ENCODE results near the gene ITGAV.

ITGAV gene

DNA sequence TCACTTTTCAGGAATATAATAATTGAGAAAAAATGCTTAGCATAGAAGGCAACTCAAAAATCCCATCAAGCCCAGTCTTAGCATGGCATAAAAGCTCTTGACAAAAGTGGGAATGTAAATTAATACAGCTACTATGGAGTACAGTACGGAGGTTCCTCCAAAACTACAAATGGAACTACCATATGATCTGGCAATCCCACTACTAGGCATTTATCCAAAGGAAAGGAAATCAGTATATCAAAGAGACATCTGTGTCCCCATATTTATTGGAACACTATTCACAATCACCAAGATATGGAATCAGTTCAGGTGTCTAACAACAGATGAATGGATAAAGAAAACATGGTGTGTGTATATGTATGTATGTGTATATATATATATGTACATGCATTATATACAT lies 28.8 kb downstream of the ITGAV start:
- Histone ChIP-seq H4K20me1 (ENCODE audit: insufficient read depth, low read length) (no peaks in the 10 kb centered on the region), H3K9ac (ENCODE audit: low read length) (no peak overlapping the region), H3K36me3 (replicated peaks; ENCODE audit: low read depth, low read length) (peaks cover under 1% of the 10 kb centered on the region), H3K27ac (ENCODE audit: low read length) (no peak overlapping the region), H3K9me3 (ENCODE audit: insufficient read depth, low read length) (no peaks in the 10 kb centered on the region), H2AFZ (ENCODE audit: low read depth, low read length) (no peak overlapping the region), H3K79me2 (ENCODE audit: low read length) (no peaks in the 10 kb centered on the region), H3K4me2 (ENCODE audit: low read length) (no peak overlapping the region), H3K27me3 (ENCODE audit: low read depth, low read length) (no peaks in the 10 kb centered on the region), H3K4me1 (ENCODE audit: low read length) (no peaks in the 10 kb centered on the region), H3K4me3 (ENCODE audit: low read length) (no peak overlapping the region)
- no peak for TF ChIP-seq EZH2phosphoT487 (IDR thresholded peaks at IDR 0.05; ENCODE audit: low read depth)
- TF ChIP-seq, protein P1, sequence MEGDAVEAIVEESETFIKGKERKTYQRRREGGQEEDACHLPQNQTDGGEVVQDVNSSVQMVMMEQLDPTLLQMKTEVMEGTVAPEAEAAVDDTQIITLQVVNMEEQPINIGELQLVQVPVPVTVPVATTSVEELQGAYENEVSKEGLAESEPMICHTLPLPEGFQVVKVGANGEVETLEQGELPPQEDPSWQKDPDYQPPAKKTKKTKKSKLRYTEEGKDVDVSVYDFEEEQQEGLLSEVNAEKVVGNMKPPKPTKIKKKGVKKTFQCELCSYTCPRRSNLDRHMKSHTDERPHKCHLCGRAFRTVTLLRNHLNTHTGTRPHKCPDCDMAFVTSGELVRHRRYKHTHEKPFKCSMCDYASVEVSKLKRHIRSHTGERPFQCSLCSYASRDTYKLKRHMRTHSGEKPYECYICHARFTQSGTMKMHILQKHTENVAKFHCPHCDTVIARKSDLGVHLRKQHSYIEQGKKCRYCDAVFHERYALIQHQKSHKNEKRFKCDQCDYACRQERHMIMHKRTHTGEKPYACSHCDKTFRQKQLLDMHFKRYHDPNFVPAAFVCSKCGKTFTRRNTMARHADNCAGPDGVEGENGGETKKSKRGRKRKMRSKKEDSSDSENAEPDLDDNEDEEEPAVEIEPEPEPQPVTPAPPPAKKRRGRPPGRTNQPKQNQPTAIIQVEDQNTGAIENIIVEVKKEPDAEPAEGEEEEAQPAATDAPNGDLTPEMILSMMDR (IDR thresholded peaks at IDR 0.05; ENCODE audit: low read depth, low read length), result no peak

DNA sequence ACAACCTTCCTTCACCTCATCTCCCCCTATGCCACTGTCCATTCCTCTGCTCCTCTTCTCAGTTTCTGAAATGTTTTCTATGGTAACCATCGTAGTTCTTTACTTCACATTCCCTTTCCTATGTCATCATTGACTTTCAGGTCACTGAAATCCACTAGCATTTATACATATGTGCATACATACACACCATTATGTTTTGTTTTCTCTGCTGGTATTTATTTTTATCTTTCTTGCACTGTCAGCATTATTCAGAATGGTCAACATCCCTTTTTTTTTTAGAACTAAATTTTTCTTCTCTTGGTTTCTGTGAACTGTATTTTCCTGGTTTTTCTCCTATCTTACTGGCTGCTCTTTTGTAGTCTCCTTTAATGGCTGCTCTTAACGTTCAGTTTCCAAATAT lies 33.2 kb downstream of the ITGAV start:
- no peaks in the 10 kb centered on the region for H4K20me1 ChIP-seq (ENCODE audit: insufficient read depth, low read length)
- TF ChIP-seq, protein P1 (IDR thresholded peaks at IDR 0.05; ENCODE audit: low read depth, low read length), result no peak
- no peak for TF ChIP-seq EZH2phosphoT487 (IDR thresholded peaks at IDR 0.05; ENCODE audit: low read depth)
- H3K4me1 ChIP-seq (ENCODE audit: low read length), result no peaks in the 10 kb centered on the region
- no peak overlapping the region for H3K27ac ChIP-seq (ENCODE audit: low read length)
- H3K79me2 ChIP-seq (ENCODE audit: low read length), result no peaks in the 10 kb centered on the region
- H3K27me3 ChIP-seq (ENCODE audit: low read depth, low read length), result no peaks in the 10 kb centered on the region
- peaks cover 2% of the 10 kb centered on the region for H3K36me3 ChIP-seq (replicated peaks; ENCODE audit: low read depth, low read length)
- no peak overlapping the region for H3K4me2 ChIP-seq (ENCODE audit: low read length)
- no peak overlapping the region for H2AFZ ChIP-seq (ENCODE audit: low read depth, low read length)
- no peak overlapping the region for H3K9ac ChIP-seq (ENCODE audit: low read length)
- no peaks in the 10 kb centered on the region for H3K9me3 ChIP-seq (ENCODE audit: insufficient read depth, low read length)
- H3K4me3 ChIP-seq (ENCODE audit: low read length), result no peak overlapping the region

DNA sequence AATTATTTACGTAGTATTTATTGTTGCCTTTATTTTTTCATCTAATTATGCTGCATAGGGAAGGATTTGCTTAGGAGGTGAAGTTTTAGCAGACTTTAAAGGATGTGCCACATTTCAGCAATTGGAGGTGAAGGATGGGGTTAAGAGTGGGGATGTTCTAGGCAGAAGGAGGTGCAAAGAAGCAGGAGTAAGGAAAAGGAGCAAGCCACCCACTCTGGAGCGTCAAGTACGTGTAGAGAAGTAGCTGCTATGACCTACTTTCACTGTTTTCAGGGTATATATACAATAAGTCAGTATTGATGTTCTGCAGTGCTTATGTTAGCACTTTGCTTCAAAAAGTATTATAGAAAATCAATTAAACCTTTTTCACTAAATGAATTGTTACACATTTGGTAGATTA lies 34.4 kb downstream of the ITGAV start:
- Histone ChIP-seq H3K9ac (ENCODE audit: low read length) (no peak overlapping the region), H3K36me3 (replicated peaks; ENCODE audit: low read depth, low read length) (peaks cover 2% of the 10 kb centered on the region), H3K4me1 (ENCODE audit: low read length) (no peaks in the 10 kb centered on the region), H4K20me1 (ENCODE audit: insufficient read depth, low read length) (no peaks in the 10 kb centered on the region), H3K27ac (ENCODE audit: low read length) (no peak overlapping the region), H2AFZ (ENCODE audit: low read depth, low read length) (no peak overlapping the region), H3K4me2 (ENCODE audit: low read length) (no peak overlapping the region), H3K79me2 (ENCODE audit: low read length) (no peaks in the 10 kb centered on the region), H3K9me3 (ENCODE audit: insufficient read depth, low read length) (no peaks in the 10 kb centered on the region), H3K27me3 (ENCODE audit: low read depth, low read length) (no peaks in the 10 kb centered on the region), H3K4me3 (ENCODE audit: low read length) (no peak overlapping the region)
- no peak for TF ChIP-seq EZH2phosphoT487 (IDR thresholded peaks at IDR 0.05; ENCODE audit: low read depth)

DNA sequence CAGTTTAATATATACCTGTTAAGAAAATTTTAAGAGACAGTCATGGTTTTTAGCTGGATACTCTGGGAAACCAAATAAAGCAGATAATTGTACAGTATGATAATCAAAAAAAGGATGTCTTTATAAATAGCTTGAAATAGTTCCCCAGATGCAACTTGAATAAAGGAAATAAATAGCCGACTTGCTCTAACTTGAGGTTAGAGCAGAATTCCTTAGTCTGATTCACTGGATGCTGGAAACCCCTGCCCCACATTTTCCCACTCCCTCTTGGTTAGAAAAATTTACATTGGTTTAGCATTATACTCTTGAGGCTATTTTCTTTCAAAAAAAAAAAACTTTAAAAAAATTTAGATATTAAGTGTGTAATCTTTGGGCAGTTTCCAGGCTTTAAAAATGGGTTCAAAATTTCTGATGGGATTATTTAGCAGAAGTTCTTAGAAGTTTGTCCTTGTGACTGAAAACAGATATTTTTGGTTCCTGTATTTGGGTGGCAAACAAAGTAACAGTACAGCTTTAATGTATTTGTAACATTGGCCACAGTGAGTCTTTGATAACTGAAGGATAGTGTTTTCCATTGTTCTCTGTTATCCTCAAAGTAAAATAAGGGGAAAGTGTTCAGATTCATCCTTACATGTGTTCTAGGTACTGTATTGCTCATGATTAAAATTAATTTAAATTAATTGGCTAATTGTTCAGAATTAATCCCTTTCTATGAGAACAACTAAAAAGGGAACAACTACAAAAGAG lies 39.6 kb downstream of the ITGAV start:
- H3K27me3 ChIP-seq (ENCODE audit: low read depth, low read length), result no peaks in the 10 kb centered on the region
- no peaks in the 10 kb centered on the region for H3K9me3 ChIP-seq (ENCODE audit: insufficient read depth, low read length)
- H3K4me2 ChIP-seq (ENCODE audit: low read length), result no peak overlapping the region
- no peak overlapping the region for H3K27ac ChIP-seq (ENCODE audit: low read length)
- no peak for TF ChIP-seq EZH2phosphoT487 (IDR thresholded peaks at IDR 0.05; ENCODE audit: low read depth)
- TF ChIP-seq, protein P1 (IDR thresholded peaks at IDR 0.05; ENCODE audit: low read depth, low read length), result no peak
- H3K4me1 ChIP-seq (ENCODE audit: low read length), result peaks cover 5% of the 10 kb centered on the region
- H3K36me3 ChIP-seq (replicated peaks; ENCODE audit: low read depth, low read length), result no peaks in the 10 kb centered on the region
- H4K20me1 ChIP-seq (ENCODE audit: insufficient read depth, low read length), result no peaks in the 10 kb centered on the region
- H3K4me3 ChIP-seq (ENCODE audit: low read length), result no peak overlapping the region
- H3K9ac ChIP-seq (ENCODE audit: low read length), result no peak overlapping the region
- no peaks in the 10 kb centered on the region for H3K79me2 ChIP-seq (ENCODE audit: low read length)
- H2AFZ ChIP-seq (ENCODE audit: low read depth, low read length), result no peak overlapping the region
